ENCODE results near the gene CCDC6. TPM values are rescaled to one million over a fixed set of nuclear protein-coding genes. Genes with fewer than 3 reads are reported as not detected.

CCDC6 gene
- total and polyA plus RNA-seq, 2 experiments from 2014 or later, result 22.3 to 49.8 TPM

Other genes starting within 250 kb of the CCDC6 start
- gene SLC16A9, start 196.7 kb downstream of the CCDC6 start, total RNA-seq, result 3.8 and 4.7 TPM in 2 replicates
- gene SLC16A9, start 196.7 kb downstream of the CCDC6 start, polyA plus RNA-seq, result 1.7 and 2.0 TPM in 2 replicates
- gene MRLN, start 153.1 kb downstream of the CCDC6 start, total RNA-seq, result not detected in 2 replicates
- gene MRLN, start 153.1 kb downstream of the CCDC6 start, polyA plus RNA-seq, result not detected in 2 replicates